Activated CD4-positive, alpha-beta T cell treated with anti-CD3 and anti-CD28 coated beads, Interleukin-2, amount 50 U/mL, for 1 hour (primary cell): Measurements from ENCODE around the gene DCAF6.
"Not testable (repeated sequence)": the region's sequence is repeated elsewhere in the genome, so short reads cannot be mapped to it uniquely, and the experiment has no call there.

Experiments used
- DNase-seq: peaks from one replicate; pipeline ENCODE4 v3.0.0-alpha.2; 2020

DCAF6 gene

DNA sequence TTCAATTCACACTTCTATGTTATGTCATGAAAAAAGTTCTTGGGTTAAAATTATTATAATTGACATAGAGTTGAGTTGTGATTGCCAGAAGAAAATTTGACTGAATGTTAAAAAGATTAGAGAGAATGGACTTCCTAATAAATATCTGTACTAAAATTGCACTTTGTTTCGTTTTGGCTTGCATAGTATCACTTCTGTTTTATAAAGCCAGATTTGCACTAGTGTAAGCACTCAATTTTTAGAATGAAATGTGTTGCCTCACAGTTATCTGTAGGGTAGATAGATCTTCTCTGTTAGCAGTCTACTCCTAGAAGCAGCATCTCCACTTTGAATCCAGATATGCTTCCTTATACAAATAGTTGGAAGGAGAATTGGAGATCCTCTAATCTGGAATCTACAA is 95.5 kb downstream of the DCAF6 start:
- no peak for DNase-seq

DNA sequence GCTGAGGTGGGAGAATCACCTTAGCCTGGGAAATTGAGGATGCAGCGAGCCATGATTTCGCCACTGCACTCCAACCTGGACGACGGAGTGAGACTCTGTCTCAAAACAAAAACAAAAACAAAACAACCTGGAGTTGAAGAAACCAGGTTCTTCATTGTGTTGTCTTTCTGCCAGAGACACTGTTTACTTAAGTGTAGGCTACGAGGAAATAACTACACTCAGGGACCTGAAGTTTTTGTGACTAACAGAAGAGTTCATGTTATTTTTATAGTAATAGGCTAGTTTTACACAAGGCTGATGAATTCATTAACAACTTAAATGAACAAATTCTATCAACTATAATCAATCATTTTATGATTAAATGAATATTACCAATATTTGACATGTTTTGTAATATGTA is 98.9 kb downstream of the DCAF6 start:
- no peak for DNase-seq

DNA sequence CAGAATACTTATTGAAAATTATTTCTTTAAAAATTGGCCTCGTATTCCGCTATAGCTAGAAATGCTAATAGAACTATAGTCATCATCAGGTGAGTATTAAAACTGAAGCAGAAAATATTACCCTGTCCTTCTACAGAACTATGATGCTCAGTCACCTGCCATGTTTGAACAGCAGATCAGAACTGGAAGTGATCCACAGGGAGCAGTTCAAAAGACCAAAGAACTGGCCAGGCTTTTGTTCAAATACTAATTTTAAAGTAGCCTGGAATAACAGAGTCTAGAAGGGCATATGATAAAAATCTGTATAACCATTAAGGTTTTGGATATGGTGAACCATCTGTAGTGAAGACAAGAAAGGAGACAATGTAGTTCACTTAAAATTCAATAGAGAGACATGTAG is 105.9 kb downstream of the DCAF6 start:
- DNase-seq = no peak

DNA sequence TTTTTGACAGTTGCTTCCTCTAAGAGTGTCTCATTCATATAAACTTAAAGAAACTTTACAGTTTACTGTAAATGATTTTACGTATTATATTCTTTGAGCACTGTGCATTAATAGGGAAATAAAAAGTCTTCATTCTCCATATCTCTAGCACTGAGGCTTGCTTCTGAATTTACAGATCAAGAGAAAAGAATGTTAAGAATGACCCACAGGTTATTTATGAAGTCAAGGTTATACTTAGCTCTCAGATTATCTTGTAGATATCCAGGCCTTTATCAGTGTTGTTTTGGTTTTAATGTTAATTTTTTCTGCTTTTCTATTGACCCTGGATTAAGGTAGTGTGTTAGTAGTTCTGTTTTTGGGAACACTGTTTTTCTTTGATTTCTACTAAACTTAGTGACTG is 108.8 kb downstream of the DCAF6 start:
- DNase-seq = no peak

DNA sequence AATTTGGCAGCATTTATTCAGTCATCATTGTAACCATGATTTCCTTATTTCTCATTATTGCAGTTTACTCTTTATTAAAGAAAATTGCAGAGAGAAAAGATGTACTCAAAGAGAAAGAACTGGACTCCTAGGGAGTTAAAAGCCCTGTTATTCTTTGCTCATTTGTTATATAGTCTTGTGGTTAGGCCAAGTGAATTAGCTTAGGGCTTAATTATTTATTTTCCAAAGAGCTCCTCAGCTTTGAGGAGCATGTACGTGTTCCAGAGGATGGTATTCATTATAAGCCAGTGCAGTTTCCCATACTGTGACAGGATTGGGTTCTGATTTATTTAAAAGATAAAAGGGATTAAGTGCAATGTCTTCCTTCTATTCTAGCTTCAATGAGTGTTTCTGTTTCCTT is 113.8 kb downstream of the DCAF6 start:
- no peak for DNase-seq

DNA sequence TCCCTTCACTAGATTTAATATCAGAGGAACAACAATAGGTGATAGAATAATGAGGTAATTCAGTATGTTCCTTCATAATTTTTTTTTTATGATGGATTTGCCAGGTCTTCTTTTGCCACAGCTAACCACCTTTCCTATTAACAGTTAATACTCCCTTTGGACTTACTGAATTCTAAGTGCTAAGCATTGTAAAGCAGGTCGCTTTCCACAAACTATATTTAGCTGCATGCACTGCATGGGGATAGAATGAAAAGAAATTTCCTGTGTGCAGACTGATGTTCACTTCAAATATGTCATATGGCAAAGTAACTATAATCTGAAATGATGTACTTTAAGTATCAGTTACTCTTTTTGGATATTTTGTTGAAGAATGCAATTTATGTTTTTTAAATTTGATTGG is 114.4 kb downstream of the DCAF6 start:
- DNase-seq = no peak

DNA sequence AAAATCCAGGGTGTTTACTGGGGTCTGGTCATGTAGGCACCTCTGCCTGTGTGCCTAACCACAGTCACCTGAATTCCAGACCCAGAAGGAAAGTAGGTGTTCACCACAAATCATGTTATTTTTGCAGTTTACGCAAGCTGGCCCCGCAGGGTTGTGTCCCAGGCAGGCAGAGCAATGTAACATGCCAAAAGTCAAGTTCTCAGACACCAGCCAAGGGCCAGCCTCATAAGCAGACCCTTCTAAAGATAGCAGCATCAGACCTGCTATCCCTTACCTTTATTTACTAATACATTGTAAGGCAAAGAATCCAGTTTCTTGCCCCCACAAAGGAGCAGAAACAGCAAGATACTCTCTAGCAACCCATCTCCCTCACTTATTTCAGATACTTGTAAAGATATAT is 117.2 kb downstream of the DCAF6 start:
- no peak for DNase-seq

DNA sequence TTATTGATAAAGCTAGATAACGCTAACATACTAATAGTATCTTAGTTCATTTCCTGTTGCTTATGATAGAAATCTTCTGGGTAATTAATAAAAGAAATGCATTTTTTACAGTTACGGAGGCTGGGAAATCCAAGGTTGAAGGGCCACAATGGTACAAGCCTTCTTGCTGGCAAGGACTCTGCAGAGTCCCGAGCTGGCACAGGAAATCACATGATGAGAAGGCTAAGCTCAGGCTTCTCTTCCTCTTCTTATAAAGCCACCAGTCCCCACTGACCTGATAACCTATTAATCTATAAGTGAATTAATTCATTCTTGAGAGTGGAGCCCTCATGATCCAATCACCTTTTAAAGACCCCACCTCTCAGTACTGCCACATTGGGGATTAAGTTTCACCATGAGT is 117.6 kb downstream of the DCAF6 start:
- DNase-seq = no peak

DNA sequence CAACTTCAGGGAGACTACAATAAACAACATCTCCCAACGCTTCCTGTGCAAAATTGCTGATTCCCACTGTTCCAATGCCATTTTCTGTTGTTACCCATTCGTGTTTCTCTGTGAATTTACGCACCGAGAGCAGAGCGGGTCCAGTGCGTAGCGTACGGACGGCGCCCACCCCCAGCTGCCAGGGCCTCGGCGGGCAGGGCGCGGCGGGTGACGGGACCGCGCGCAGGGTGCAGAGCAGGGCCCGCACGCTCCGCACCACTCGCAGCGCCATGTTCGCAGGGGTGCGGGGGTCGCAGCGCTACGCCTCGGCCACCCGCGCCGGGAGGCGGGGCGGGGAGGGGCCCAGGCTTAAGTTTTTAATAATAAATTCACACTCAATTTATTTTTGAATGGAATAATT is 119.7 kb downstream of the DCAF6 start:
- not testable (repeated sequence) for DNase-seq

DNA sequence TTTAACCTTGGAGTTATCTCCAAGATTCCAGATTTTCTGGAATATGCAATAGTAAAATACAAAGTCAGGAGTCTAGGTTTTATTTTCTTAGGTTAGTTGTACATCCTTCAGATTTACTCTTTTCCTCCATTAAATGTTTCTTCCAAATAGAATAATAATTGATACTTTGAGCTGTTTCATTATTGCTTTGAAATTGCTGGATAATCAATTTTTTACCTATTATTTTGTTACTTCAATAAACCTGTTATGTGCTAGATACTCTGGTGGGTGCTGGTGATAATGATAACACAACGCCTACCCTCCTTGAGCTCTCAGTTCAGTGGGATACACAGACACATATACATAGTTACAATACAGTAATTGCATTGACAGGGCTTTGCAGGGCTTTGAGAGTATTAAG is 120.9 kb downstream of the DCAF6 start:
- no peak for DNase-seq

DNA sequence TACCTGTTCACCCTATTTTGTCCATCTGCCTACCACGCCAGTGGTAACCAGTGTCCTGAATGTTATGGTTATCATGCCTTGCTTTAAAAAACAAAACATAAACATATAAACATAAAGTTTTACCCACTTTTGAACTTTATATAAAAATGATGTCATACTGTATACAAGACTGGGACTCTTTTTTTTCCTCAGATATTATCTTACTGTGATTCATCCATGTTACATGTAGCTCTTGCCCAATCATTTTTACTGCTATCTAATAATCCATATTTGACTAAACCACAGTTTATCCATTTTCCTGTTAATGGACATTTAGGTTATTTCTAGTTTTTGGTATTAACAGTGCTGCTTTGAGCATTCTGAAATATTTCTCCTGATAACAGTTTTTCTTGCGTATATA is 121.4 kb downstream of the DCAF6 start:
- no peak for DNase-seq

DNA sequence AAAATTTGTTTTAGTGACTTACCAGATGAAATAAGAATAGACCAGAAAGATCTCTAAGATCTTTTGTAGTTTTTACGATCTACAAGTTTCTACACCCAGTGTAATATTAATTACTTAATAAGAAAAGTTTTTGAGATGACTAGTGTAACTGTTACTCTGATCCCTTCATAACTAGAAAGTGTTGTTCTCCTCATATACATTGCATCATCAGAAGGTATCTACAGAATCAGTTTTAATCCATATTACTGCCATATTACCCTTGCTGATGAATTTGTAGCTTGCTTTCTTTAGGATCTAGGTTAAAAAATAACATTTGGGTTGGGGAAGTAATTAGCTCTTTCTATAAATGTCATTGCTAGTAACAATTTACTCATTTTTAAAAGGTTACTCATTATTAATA is 127.7 kb downstream of the DCAF6 start:
- DNase-seq = no peak

DNA sequence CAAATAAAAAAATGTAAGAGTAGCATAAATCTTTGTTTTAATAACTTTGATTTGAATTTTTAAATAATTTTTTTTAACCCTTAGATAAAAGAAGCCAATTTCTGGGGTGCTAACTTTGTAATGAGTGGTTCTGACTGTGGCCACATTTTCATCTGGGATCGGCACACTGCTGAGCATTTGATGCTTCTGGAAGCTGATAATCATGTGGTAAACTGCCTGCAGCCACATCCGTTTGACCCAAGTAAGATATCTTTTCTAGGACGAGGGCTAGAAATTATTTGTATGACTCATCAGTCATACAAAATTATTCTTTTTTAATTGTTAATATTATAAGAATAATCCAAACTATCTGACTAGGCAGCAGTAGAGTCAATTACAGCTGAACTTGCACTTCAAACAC is 129.0 kb downstream of the DCAF6 start:
- DNase-seq = no peak

DNA sequence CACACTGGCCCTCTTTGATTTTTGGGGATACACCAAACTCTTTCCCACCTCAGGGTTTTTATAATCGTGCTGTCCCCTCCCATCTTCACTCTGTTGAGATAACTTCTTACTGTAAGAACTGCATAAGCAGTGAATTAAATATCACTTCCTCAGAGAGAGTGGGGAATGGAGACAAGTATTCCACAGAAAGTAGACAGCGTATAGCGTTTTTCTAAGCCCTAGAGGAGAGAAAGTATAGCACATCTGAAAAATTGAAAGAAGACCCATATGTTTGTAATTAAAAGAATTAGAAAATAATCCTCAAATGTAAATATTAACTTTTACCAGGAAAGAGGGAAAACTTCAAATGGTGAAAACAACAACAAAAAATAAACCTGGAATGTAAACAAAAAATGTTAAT is 132.9 kb downstream of the DCAF6 start:
- no peak for DNase-seq

DNA sequence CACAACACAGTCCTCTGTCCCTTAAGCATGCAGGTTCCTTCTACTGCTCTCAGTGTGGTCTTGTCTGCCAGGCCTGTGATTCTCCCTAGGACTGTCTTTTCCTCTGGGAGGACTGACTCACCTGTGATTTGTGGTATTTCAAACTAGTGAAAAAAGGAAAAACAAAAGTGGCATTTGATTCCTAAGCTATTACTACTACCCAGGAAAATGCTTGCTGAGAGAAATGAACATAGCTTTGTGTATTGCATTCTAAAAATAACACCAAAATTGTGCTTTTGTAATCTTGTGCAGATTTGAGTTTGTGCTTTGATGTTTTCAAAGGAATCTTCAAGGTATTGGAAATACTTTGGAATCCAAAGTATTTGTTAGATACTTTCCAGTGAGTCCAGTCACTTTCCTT is 143.3 kb downstream of the DCAF6 start:
- DNase-seq = no peak

DNA sequence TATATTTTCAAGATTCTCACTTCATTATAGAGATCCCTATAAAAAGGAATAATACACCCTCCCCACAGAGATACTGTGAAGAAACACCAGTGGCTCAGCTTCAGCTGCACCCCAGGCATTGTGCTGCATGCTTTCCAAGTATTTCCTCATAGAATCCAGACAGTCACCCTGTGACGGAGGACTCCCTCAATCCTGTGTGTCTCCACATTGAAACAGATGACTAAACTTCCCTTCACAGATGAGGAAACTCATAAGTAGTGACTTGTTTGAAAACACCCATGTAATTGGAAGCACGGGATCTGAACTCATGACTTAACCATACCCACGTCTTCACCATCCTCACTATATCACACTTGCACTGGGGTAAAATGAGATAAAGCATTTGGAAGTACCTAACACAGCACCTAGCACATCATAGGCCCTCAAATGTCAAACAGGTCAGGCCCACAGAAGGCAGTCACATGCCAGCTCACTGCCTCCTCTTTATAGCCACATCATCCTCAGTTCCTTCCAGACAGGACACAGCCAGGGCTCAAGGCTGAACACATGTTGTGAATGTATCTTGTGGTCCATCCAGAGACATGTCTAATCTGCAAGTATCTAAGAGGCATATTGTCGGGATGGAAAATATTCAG is 145.0 kb downstream of the DCAF6 start:
- DNase-seq = no peak

DNA sequence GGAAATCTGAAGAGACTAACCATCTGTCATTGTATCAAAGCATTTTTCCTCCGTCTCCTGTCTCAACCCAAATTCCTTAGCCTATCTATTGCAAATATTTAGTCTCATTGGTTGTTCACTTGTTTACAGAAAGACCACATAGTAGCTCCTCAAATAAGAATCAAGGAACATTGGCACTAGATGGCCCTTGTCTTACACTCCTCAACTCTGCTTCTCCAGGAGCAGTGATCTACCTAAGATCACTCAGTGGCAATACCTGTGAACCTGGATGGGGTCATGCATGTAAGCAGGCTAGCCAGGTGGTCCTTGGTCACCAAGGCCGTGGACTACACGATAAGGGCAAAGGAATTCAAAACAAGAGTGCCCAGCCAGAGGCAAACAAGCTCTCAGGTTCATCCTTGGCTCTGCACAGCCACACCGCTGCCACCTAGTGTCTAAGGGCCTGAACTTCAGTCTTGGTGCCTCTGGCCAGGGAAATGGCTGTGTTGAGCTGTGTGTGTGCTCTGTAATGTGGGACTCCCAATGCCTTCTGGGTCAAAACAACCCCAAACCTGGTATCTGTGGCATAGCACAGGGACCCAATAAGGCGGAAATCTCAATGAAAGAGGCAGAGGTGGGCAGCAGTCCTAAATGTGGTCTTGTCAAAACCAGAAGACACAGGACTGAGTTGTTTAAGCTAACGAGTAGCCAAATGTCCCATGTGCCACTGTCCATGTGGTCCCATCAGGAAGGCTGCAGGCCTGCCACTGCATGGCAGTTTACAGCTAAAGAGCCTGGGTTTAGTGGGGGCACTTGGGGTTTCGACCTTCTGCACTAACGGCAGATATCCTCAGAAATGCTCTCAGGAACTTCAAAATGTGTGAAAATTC is 145.8 kb downstream of the DCAF6 start:
- peak; percentile 60 for DNase-seq

DNA sequence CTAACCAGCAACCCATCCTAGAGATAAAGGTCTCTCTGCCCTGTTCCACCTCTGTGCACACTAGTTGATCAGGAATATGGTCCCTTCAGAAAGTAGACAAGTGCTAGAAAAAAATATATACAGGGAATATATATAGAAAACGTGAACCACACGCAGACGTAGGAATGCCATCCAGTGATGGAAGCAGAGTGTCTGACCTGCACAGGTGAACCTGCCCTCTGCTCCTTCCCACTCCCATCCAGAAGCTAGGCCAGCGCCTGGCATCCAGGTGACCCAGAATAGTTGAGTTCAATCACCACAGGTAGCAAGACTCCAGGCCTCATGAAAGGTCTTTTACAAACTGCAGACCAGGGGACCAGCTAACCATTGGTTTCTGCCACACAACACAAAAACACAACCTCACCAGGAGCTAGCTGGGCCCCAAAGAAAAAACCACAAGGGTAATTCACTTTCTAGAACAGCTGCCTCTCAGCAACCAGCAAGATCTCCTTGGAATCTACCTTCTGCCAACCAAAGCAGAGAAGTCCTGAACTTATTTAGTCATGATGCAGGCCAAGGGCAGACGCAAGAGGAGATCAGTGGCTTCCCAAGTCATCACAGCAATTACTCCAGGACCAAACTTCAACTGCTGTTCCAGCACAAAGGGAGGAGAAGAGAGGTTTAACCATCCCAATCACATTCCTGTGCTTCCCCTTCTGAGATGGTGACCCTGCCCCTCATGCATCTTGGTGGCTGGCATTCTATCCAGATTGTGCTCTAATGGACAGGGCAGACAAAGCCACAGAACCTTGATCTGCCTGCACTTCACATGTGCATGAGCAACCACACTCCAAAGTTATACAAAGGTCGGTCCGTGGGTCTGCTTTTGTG is 147.2 kb downstream of the DCAF6 start:
- no peak for DNase-seq

DNA sequence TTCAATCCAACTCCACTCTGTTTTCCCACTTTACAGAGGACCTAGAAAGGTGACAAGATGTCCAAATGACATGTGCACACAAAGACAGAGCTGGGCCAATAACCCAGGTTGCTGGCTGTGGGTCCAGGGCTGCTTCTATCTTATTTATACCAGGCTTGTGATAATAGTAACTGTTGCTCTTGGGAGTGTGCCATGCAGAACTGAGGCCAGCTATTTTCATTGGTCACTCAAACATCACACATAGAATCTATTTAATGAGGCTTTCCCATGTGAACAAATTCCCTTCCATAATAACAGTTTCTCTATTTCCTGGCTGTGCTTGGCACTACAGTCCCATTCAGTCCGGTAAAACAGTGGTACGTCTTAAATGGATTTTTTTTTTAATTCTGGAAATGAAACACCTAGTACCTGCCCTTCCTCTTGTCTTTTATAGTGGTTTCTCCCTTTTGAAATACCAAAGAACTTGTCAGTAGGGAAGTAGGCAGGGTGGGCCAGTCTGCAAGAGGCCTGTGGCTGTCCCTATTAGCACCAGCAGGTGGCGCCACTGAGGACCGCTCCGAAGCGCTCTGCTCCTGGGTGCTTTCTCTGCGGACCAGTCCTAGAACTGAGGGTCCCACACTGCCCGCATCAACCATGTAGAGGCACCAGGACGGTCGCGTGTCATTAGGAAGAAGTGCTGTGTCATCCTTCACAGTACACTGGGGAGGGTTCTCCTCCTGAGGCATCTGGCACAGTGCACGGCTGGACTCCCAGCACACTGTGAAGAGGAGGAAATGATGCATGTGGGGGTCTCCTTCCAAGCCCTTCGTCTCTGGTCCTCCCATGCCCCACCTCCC is 148.1 kb downstream of the DCAF6 start:
- DNase-seq = peak; percentile 59

DNA sequence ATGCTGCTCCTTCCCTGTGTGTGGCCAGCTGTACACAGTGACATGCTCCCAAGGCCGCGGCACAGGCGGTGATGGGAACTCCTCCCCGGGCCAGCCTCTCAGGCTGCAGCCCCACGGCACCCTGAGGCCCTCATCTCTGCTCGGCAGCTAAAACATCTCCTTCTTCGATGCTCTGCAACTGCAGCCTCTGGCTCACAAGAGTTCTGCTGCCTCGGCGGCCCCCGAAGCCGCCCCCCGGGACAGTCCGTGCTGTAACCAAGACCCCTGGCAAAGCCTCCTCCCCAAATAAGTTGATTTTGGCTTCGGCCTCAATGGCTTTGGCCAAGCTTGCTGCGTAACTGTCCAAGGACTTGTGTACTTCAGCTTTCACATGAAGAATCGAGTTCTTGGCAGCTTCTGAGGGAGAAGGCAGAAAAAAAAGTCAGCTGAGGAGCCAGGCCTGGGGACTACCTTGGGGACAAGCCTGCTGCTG is 149.0 kb downstream of the DCAF6 start:
- no peak for DNase-seq

DNA sequence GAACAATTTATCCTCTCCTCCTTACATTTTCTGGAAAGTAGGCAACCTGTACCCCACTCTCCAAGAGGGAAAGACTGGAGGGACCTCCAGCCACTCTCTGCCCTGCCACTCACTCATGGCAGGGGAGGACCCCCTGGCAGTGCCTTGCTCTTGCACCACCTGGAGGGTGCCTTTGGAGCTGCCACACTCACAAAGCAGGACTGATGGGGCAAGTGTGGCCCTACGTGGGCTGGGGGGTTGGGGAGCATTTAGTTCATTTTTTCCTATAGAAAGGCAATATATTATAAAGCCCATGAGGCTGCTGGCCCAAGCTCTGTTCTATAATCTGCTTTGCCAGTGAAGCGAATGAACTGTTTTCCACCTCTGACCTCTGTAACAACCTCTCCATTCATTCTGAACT is 150.0 kb downstream of the DCAF6 start:
- DNase-seq = no peak

DNA sequence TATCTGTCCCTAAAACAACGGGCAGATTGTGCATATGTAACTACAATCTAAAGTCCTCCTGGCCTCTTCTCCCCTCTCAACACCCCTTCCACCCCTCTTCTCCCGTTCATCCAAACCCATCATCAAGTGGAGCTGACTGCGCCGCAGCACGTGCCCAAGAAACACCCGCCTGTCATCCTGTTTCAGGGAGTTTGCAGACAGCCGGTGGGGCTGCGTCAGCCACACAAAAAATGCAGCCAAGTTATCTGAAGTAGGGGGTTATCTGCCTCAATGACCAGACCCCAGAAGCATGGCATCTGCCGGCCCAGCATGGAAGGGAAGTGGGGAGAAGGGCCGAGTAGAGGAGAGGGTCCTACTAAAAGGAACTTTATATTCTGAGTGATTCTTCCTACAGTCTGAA is 151.2 kb downstream of the DCAF6 start:
- DNase-seq = no peak
